NCI-H774 (cell line): ENCODE results near the gene RIMKLB.
"Not testable (repeated sequence)": the region's sequence is repeated elsewhere in the genome, so short reads cannot be mapped to it uniquely, and the experiment has no call there.

Experiments
- DNase-seq: peaks from one replicate; lab custom pipeline; 2025; lab: John Stamatoyannopoulos, UW

RIMKLB gene

DNA sequence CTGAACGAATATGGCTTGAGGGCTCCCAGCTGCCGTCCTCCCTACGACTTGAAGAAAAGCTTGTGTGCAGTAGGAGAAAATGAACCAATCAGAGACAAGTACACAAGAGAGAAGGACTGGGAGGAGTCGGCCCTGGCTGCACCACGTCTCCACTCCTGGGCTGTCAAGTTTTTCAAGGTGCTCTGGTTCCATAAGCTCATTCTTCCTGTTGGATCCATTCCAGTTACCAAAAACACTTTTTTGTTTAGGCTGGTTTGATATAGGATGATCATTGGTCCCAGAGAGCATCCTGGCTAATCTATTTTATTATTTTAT, 121.8 kb downstream of the RIMKLB start:
- DNase-seq, result no peak

DNA sequence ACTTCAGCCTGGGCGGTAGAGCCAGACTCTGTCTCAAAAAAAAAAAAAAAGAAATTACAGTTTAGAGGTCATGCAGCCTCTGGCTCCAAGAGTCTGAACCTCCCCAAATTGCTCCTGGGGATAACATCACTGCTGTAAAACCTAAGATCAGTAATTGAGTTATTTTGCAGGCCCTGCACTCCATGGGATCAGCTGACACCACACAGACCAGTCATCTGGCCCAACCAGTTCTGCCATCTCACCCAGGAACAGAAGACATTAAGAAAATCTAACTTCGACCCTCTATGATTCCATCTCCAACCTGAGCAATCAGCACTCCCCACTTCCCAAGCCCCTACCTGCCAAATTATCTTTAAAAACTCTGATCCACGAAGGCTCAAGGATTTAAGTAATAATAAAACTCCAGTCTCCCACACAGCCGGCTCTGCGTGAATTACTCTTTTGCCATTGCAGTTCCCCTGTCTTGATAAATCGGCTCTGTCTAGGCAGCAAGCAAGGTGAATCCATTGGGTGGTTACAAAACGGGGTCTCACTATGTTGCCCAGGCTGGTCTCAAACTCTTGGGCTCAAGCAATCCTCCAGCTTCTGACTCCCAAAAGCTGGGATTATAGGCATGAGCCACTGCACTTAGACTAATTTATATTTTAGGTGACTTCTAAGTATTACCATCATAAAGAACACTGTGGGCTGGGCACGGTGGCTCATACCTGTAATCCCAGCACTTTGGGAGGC, 123.1 kb downstream of the RIMKLB start:
- DNase-seq, result not testable (repeated sequence)

DNA sequence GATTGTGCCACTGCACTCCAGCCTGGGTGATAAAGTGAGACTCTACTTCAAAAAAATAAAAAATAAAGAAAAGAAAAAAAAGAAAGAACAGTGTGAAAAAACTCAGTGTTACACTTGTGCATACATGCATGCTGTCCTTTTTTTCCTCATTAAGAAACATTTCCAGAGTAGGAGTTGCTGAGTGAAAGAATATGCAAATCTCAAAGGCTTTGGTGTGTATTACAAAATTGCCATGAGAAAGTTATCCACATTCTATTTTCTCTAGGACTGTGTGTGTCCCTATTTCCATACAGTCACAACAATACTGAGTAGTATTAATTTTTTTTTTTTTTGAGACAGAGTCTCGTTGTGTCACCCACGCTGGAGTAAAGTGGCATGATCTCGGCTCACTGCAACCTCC, 123.8 kb downstream of the RIMKLB start:
- no peak for DNase-seq

DNA sequence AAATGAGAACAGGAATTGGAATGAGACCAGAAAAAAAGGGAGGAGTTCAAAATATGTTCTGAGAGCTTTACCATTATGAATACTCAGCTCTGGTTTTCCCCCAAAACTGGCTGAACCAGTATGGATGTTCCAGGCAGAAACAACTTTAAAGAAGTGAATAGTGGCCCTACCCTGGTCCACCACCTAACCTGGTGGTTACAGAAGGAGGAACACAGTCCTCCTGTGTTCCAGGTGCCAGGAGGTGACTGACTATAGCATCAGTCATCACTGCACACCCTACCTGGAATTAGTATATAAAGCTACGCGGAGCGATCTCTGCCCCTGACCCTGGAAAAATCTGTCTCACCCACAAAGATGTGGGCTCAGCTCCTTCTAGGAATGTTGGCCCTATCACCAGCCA, 124.5 kb downstream of the RIMKLB start, which contains the start of gene A2ML1:
A2ML1 (plus strand) TSS at position 324 of the 400 bp plus-strand sequence; CDS start at position 355, 31 bp downstream.
- DNase-seq, result no peak

DNA sequence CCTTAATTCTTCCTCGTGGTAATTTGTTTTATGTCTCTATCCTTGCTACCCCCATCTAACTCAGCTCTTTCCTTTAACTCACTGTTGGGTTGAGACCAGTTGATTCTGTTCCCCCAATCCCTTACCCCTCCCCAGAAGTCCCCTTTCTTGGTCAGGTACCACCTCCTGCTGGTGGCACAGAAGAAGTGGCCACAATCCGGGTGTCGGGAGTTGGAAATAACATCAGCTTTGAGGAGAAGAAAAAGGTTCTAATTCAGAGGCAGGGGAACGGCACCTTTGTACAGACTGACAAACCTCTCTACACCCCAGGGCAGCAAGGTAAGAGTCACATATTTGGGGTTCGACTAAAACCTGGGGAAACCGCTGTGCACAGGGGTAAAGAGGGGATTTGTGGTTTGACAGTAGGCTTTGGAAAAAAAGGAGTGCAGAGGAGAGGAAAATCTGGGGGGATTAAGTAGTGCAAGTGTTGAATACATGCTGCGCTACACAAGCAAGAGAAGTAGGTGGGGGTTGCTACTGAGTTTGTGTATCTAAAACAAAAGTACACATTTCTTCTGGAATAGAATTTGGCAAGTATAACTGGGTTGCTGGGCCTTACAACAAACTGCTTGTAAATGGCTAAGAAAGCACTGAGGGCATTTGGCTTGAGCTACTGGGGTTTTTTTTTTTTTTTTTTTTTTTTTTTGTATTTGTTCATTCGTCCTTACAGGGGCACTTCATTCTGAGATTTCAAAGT, 125.9 kb downstream of the RIMKLB start:
- DNase-seq, result no peak

DNA sequence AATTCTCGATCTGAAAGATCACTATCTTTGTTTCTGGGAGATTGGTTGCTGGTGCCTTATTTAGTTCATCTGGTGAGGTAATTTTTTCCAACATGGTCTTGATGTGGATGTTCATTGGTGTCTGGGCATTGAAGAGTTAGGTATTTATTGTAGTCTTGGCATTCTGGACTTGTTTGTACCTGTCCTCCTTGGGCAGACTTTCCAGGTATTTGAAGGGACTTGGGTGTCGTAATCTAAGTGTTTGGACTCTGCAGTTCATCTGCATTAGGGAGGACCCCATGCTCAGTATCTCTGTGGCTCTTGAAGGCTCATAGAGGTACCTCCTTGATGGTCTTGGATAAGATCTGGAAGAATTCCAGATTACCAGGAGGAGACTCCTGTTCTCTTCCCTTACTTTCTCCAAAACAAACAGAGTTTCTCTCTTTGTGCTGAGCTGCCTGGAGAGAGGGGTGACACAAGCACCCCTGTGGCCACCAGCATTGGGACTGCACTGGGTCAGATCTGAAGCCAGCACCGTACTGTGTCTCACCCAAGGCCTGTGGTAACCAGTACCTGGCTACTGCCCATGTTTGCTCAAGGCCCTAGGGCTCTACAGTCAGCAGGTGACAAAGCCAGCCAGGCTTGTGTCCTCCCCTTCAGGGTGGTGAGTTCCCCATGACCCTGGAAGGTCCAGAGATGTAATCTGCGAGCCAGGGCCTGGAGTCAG, 129.9 kb downstream of the RIMKLB start:
- no peak for DNase-seq

DNA sequence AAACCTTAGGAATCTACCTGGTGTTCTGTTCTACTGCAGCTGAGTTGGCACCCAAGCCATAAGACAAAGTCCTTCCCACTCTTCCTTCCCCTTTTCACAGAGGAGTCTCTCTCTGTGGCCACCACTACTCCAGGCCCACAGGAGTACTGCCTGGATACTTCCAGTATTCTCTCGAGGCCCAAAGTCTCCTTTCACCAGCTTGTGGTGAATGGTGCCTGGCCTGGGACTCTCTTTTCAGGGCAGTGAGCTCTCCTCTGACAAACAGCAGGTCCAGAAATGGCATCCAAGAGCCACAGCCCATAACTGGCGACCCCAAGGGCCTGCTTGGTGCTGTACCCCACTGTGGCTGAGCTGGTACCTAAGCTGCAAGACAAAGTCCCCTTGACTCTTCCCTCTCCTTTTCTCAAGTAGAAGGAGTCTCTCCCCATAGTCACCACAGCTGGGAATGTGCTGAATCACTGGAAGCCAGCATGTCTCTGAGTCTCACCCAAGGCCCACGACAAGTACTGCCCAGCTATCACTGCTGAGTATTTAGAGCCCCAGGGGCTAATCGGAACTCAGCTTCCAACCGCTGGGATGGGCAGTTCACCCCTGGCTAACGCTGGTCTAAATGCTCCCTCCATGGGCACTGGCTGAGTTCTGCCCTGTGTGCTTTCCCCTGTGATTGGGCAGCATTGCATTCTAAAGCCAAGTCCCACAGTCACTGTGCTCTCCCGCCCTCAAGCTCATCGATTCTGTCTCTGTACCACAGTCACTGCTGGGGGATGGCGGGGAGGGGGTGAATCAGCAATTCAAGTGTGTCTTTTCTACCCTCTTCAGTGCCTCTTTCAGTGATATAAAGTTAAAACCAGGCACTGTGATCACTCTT, 130.7 kb downstream of the RIMKLB start:
- no peak for DNase-seq

DNA sequence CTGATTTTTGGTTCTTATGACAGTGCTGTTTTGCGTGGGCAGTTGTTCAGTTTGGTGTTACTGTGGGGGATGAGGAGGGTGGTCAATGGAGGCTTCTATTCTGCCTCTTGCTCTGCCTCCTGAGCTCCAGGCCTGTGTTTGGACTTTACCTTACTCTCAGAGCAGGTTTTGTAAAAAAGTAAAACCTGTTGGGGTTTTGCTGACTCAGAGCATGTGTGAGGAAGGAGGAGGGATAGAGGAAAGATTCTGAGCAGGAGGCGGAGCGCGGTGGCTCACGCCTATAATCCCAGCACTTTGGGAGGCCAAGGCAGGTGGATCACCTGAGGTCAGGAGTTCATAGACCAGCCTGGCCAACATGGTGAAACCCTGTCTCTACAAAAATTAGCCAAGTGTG, 131.3 kb downstream of the RIMKLB start:
- no peak for DNase-seq

DNA sequence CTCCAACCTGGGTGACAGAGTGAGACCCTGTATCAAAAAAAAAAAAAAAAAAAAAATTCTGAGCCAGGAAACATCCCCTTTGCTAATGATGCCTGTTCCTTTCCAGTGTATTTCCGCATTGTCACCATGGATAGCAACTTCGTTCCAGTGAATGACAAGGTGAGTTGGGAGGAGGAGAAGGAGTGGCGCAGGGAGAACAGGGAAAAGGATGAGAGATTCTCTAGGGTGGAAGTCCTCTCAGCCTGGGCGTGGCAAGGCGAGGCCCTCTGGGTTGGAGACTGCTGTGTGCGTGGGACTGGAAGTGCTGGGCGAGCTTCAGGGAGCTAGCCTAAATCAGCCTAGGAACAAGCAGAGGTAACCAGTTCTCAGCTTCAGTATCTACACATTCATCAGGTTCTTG, 131.8 kb downstream of the RIMKLB start:
- DNase-seq, result no peak

DNA sequence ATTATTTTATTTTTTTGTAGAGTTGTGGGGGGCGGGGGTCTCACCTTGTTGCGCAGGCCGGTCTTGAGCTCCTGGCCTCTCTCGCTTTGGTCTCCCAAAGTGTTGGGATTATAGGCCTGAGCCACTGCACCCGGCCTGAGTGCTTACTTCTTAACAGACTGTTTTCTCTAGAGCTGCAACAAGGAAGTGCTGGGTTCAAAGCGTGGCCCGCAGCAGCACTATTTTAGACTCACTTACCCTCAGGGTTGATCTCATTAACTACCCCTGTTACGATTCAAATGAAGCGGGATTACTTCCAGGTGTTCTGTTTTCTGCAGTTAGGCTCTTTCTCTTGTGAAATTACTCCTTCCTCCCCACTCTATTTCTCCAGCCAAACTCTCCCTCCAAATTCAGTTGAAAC, 133.3 kb downstream of the RIMKLB start:
- no peak for DNase-seq

DNA sequence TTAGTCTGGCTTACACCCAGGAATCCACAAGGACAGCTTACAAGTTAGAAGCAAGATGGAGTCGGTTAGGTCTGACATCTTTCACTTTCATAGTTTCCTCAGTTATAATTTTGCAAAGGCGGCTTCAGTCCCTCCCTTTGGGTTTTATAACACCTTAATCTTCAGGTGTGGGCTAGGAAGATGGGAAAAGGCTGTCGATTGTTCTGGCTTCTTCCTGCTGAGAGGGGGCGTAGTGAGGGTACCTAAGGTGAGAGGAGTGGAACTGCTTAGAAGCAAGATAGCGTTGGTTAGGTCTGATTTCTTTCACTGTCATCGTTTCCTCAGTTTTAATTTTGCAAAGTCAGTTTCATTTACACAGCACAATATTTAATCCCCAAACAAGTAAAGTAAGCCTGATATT, 134.7 kb downstream of the RIMKLB start:
- no peak for DNase-seq
